Naive B cell (primary cell): ENCODE data around the gene CALU. TPM values are rescaled to one million over a fixed set of nuclear protein-coding genes. Genes with fewer than 3 reads are reported as not detected.

ENCODE experiments used
- ATAC-seq, 2 donors: fragments of 150-1000 bp; cut with Tn5 transposase; 2 replicates each; pipeline ENCODE4 v1.10.0; 2021; ENCODE audit warnings: low read depth in 2 of 2, mild to moderate bottlenecking in 2 of 2, moderate library complexity in 2 of 2
- DNase-seq: peaks from one replicate; pipeline ENCODE4 v3.0.0; 2022
- H3K27ac Mint-ChIP-seq, 6 donors: one replicate each; pipeline ENCODE4 v1.8.0; 2020 to 2022; ENCODE audit warnings: mild to moderate bottlenecking in 6 of 6, mixed read lengths in 6 of 6, moderate library complexity in 5 of 6, inconsistent platforms in 2 of 6
- H3K27me3 Mint-ChIP-seq, 3 donors: one replicate each; pipeline ENCODE4 v1.8.0; 2021 to 2022; ENCODE audit warnings: mixed read lengths in 3 of 3, mild to moderate bottlenecking in 1 of 3
- H3K36me3 Mint-ChIP-seq, 2 donors: one replicate each; pipeline ENCODE4 v1.8.0; 2020 to 2022; ENCODE audit warnings: mixed read lengths in 2 of 2, inconsistent platforms in 1 of 2, mild to moderate bottlenecking in 1 of 2
- H3K4me1 Mint-ChIP-seq, 3 donors: one replicate each; pipeline ENCODE4 v1.8.0; 2020 to 2022; ENCODE audit warnings: mixed read lengths in 3 of 3, inconsistent platforms in 1 of 3, mild to moderate bottlenecking in 1 of 3, moderate library complexity in 1 of 3
- H3K4me3 Mint-ChIP-seq, 8 donors: one replicate each; pipeline ENCODE4 v1.8.0; 2020 to 2022; ENCODE audit warnings: mild to moderate bottlenecking in 8 of 8, mixed read lengths in 8 of 8, moderate library complexity in 8 of 8, inconsistent platforms in 2 of 8
- H3K9me3 Mint-ChIP-seq, 7 donors: one replicate each; pipeline ENCODE4 v1.8.0; 2020 to 2022; ENCODE audit warnings: mixed read lengths in 7 of 7, mild to moderate bottlenecking in 5 of 7, inconsistent platforms in 2 of 7, moderate library complexity in 1 of 7
- polyA plus RNA-seq, 6 donors: library from polyadenylated mRNA; unstranded; fragments of 300-500 nt; fragmentation: Illumina TruSeq; gene quantifications; one replicate each; pipeline ENCODE4 v1.2.3, GENCODE V29; 2021; ENCODE audit warnings: low read depth in 6 of 6

The CALU gene
- polyA plus RNA-seq, 6 donors from 2014 or later = 19.2 to 29.6 (median 21.0) TPM

- peak overlapping the region in 4 of 6 donors; percentile 27 to 86 (median 70) for H3K27ac Mint-ChIP-seq
- ATAC-seq = no peak
These were observed 49.6 kb downstream of the CALU start for GRCh38 chr7:128788446-128789412.

GRCh38 chr7:128790315-128791041, 51.3 kb downstream of the CALU start:
- DNase-seq = no peak
- H3K4me3 Mint-ChIP-seq = peak overlapping the region; percentile 83 to 95 (median 90)
- ATAC-seq = peak; percentile 4 to 14
- no peaks in the 10 kb centered on the region for H3K36me3 Mint-ChIP-seq
- no peaks in the 10 kb centered on the region for H3K27me3 Mint-ChIP-seq
- H3K27ac Mint-ChIP-seq = peak overlapping the region in 5 of 6 donors; percentile 47 to 92 (median 86)
- peaks cover 0 to 4% (median 0%) of the 10 kb centered on the region in 7 donors for H3K9me3 Mint-ChIP-seq
- H3K4me1 Mint-ChIP-seq = peaks cover 9 to 13% (median 11%) of the 10 kb centered on the region in 3 donors

More at GRCh38 chr7:128788446-128789412, 49.6 kb downstream of the CALU start:
- Mint-ChIP-seq H3K4me1 (peaks cover 6 to 11% (median 9%) of the 10 kb centered on the region in 3 donors), H3K36me3 (no peaks in the 10 kb centered on the region), H3K27me3 (no peaks in the 10 kb centered on the region), H3K4me3 (peak overlapping the region in 6 of 8 donors; percentile 83 to 95 (median 91)), H3K9me3 (peaks cover 0 to 4% (median 0%) of the 10 kb centered on the region in 7 donors)
- no peak for DNase-seq

- peak within 1 kb of the TSS in 3 of 6 donors; percentile 21 to 75 (median 65) for H3K27ac Mint-ChIP-seq
- H3K36me3 Mint-ChIP-seq = no peaks in the 10 kb centered on the region
- ATAC-seq = peak; percentile 83 to 84
These were observed 52.2 kb downstream of the CALU start, which contains the start of gene CCDC136 for GRCh38 chr7:128791121-128791971. Gene CCDC136, plus strand, starts transcription at chr7:128791968. Its CDS starts 444 bp downstream, at chr7:128792412.

GRCh38 chr7:128791972-128792327, 52.8 kb downstream of the CALU start:
- H3K4me3 Mint-ChIP-seq = peak overlapping the region; percentile 70 to 93 (median 85)
- no peak overlapping the region for H3K27ac Mint-ChIP-seq
- no peak for ATAC-seq
- DNase-seq = no peak
- peaks cover 9 to 13% (median 11%) of the 10 kb centered on the region in 3 donors for H3K4me1 Mint-ChIP-seq
- no peaks in the 10 kb centered on the region for H3K27me3 Mint-ChIP-seq
- no peaks in the 10 kb centered on the region for H3K9me3 Mint-ChIP-seq
- no peaks in the 10 kb centered on the region for H3K36me3 Mint-ChIP-seq

More at GRCh38 chr7:128791121-128791971, 52.2 kb downstream of the CALU start, which contains the start of gene CCDC136:
- peak within 1 kb of the TSS; percentile 70 to 93 (median 88) for H3K4me3 Mint-ChIP-seq
- H3K4me1 Mint-ChIP-seq = peaks cover 9 to 13% (median 11%) of the 10 kb centered on the region in 3 donors
- DNase-seq = peak; percentile 69
- no peaks in the 10 kb centered on the region for H3K9me3 Mint-ChIP-seq
- H3K27me3 Mint-ChIP-seq = no peaks in the 10 kb centered on the region

GRCh38 chr7:128792471-128793180, 53.5 kb downstream of the CALU start:
- Mint-ChIP-seq H3K4me1 (peaks cover 9 to 13% (median 11%) of the 10 kb centered on the region in 3 donors), H3K27ac (peak overlapping the region in 1 of 6 donors; percentile 65), H3K9me3 (no peaks in the 10 kb centered on the region), H3K36me3 (no peaks in the 10 kb centered on the region), H3K27me3 (no peaks in the 10 kb centered on the region), H3K4me3 (peak overlapping the region; percentile 39 to 90 (median 78))
- ATAC-seq = no peak
- no peak for DNase-seq

- Mint-ChIP-seq H3K4me1 (peaks cover 9 to 13% (median 11%) of the 10 kb centered on the region in 3 donors), H3K36me3 (no peaks in the 10 kb centered on the region), H3K9me3 (no peaks in the 10 kb centered on the region), H3K27ac (no peak overlapping the region), H3K4me3 (peak overlapping the region in 5 of 8 donors; percentile 5 to 84 (median 72)), H3K27me3 (no peaks in the 10 kb centered on the region)
- no peak for ATAC-seq
- DNase-seq = no peak
These were observed 54.0 kb downstream of the CALU start for GRCh38 chr7:128793181-128793547.

GRCh38 chr7:128794020-128794419, 54.9 kb downstream of the CALU start:
- H3K9me3 Mint-ChIP-seq = no peaks in the 10 kb centered on the region
- H3K4me1 Mint-ChIP-seq = peaks cover 9 to 13% (median 11%) of the 10 kb centered on the region in 3 donors
- H3K4me3 Mint-ChIP-seq = peak overlapping the region in 5 of 8 donors; percentile 6 to 77 (median 44)
- H3K36me3 Mint-ChIP-seq = no peaks in the 10 kb centered on the region
- ATAC-seq (no peak), DNase-seq (no peak)
- H3K27me3 Mint-ChIP-seq = no peaks in the 10 kb centered on the region
- peak overlapping the region in 1 of 6 donors; percentile 63 for H3K27ac Mint-ChIP-seq

- H3K27me3 Mint-ChIP-seq = no peaks in the 10 kb centered on the region
- no peak for ATAC-seq
- peak overlapping the region in 1 of 6 donors; percentile 63 for H3K27ac Mint-ChIP-seq
These were observed 55.3 kb downstream of the CALU start for GRCh38 chr7:128794436-128794835.

GRCh38 chr7:128795129-128795528, 56.0 kb downstream of the CALU start:
- DNase-seq = no peak
- Mint-ChIP-seq H3K4me1 (peaks cover 9 to 11% (median 10%) of the 10 kb centered on the region in 3 donors), H3K4me3 (peak overlapping the region in 1 of 8 donors; percentile 67), H3K36me3 (no peaks in the 10 kb centered on the region), H3K27ac (peak overlapping the region in 1 of 6 donors; percentile 81), H3K27me3 (no peaks in the 10 kb centered on the region), H3K9me3 (no peaks in the 10 kb centered on the region)
- ATAC-seq = no peak

More at GRCh38 chr7:128794436-128794835, 55.3 kb downstream of the CALU start:
- Mint-ChIP-seq H3K9me3 (no peaks in the 10 kb centered on the region), H3K36me3 (no peaks in the 10 kb centered on the region), H3K4me3 (peak overlapping the region in 2 of 8 donors; percentile 44 to 67), H3K4me1 (peaks cover 9 to 13% (median 11%) of the 10 kb centered on the region in 3 donors)
- no peak for DNase-seq

- H3K27ac Mint-ChIP-seq = no peak overlapping the region
- H3K9me3 Mint-ChIP-seq = no peaks in the 10 kb centered on the region
- H3K4me3 Mint-ChIP-seq = no peak overlapping the region
- no peaks in the 10 kb centered on the region for H3K27me3 Mint-ChIP-seq
- H3K4me1 Mint-ChIP-seq = peaks cover 4 to 6% (median 5%) of the 10 kb centered on the region in 3 donors
- no peak for ATAC-seq
- no peak for DNase-seq
- H3K36me3 Mint-ChIP-seq = no peaks in the 10 kb centered on the region
These were observed 57.2 kb downstream of the CALU start for GRCh38 chr7:128796327-128796726.

- H3K27ac Mint-ChIP-seq = no peak overlapping the region
These were observed 60.3 kb downstream of the CALU start for GRCh38 chr7:128799451-128799850.

GRCh38 chr7:128800567-128800966, 61.4 kb downstream of the CALU start:
- Mint-ChIP-seq H3K4me1 (no peaks in the 10 kb centered on the region), H3K36me3 (no peaks in the 10 kb centered on the region), H3K4me3 (no peak overlapping the region), H3K9me3 (no peaks in the 10 kb centered on the region), H3K27me3 (no peaks in the 10 kb centered on the region), H3K27ac (no peak overlapping the region)
- DNase-seq = no peak
- ATAC-seq = no peak

More at GRCh38 chr7:128799451-128799850, 60.3 kb downstream of the CALU start:
- no peak for ATAC-seq
- Mint-ChIP-seq H3K4me1 (peaks cover 0 to 2% (median 0%) of the 10 kb centered on the region in 3 donors), H3K27me3 (no peaks in the 10 kb centered on the region), H3K36me3 (no peaks in the 10 kb centered on the region), H3K9me3 (no peaks in the 10 kb centered on the region), H3K4me3 (no peak overlapping the region)
- no peak for DNase-seq
